OCI-LY3 (cell line): Measurements from ENCODE around the gene ANKRD29.

ENCODE experiments used
- CTCF ChIP-seq: fragments of 200-600, 300-600 bp; sonication (generic); IDR thresholded peaks from 2 replicates; pipeline ENCODE4 v1.5.1; 2014; ENCODE audit warnings: antibody characterized with exemption, low read length, low read depth
- EZH2phosphoT487 ChIP-seq: fragments of 200-600 bp; shearing (Covaris generic); IDR thresholded peaks from 2 replicates; pipeline ENCODE4 v1.6.1; 2018; ENCODE audit warnings: antibody characterized with exemption, mixed run types, low read depth

GRCh38 chr18:23593720-23594119, 69.0 kb downstream of the ANKRD29 start:
- TF ChIP-seq CTCF: no peak
- no peak for TF ChIP-seq EZH2phosphoT487
